GM12872 (cell line): ENCODE measurements around the gene MYH7.

Experiments used
- CTCF ChIP-seq: IDR thresholded peaks from 3 replicates; pipeline ENCODE4 v1.5.1; 2011; ENCODE audit warnings: low read depth, mild to moderate bottlenecking, low read length, moderate library complexity; ENCODE audit not compliant: insufficient read depth

MYH7 gene

GRCh38 chr14:23405516-23406025 is 29.9 kb downstream of the MYH7 start:
- TF ChIP-seq CTCF, result no peak

GRCh38 chr14:23405096-23405495 is 30.4 kb downstream of the MYH7 start:
- no peak for TF ChIP-seq CTCF

DNA sequence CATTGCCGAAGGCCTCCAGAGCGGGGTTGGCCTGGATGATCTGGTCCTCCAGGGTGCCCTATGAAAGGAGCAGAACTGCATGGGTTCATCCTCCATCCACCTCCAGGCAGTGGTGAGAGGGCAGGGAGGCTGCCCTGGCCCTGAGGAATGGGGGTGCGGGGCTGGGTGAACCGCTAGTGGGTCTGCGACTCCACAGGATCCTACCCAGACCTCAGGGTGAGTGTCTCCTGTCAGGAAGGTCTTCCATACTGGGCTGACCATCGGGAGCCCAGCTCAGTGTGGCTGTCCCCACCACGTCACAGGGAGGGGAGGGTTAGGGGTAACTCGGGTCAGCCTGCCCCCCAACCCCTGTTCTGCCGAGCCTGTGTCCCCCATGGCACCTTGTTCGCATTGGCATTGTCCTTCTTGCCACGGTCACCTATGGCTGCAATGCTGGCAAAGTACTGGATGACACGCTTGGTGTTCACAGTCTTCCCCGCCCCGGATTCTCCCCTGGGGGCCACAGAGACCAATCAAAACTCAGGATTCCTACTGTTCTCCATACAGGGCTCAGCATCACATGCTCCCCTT is 31.0 kb downstream of the MYH7 start:
- no peak for TF ChIP-seq CTCF

GRCh38 chr14:23403908-23404307 is 31.6 kb downstream of the MYH7 start:
- TF ChIP-seq CTCF, result no peak

- no peak for TF ChIP-seq CTCF
Measured at GRCh38 chr14:23403139-23403438, 32.4 kb downstream of the MYH7 start.

DNA sequence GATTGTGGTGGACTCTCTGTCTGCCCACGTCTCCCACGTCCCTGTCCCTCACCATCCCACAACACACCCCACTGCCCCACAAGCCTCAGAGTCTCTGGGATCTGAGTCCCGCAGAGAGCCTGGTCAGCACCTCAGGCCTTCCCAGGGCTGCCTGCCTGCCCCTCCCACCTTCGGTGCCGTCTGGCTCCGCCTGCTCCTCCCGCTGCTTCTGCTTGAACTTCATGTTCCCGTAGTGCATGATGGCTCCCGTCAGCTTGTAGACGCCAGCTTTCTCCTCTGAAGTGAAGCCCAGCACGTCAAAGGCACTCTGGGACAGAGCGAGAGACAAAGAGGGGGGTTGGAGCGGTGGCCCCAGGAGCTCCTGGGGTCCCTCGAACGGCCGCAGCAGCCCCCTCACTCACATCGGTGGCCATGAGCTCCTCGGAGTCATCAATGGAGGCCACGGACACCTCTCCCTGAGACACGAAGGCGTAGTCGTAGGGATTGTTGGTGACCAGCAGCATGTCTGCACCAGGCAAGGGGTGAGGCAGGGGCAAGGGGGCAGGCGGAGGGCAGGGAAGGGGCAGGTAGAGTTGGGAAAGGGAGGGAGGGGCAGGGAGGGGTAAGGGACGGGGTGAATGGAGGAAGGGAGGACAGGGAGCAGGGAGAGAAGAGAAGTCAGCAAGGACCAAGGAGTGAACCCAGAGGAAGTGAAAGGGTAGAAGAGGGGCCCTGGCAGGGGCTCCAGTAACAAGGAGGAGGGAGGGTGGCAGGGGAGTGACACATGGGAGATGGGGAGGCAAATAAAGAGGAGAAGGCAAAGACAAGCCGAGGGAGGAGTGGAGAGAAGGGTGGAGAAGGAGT is 32.9 kb downstream of the MYH7 start:
- TF ChIP-seq CTCF, result no peak

DNA sequence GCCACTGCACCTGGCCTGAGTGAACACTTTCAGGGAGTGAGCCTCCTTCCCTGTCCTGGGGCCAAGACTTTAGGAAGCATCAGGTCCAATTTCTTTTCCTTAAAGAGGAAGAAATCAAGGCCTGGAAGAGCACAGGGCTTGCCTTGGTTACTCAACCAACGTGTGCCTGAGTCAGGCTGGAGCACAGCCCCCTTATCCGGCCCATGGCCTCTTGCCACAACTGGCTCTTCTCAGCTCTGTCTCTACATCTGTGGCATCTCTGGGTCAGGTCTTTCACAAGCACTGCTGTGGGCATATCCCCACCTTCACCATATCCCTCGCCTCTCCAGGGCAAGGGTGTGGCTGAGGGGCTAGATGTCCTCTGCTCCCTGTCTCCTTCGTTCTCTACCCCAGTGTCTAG is 34.2 kb downstream of the MYH7 start:
- no peak for TF ChIP-seq CTCF
